A549 (cell line): ENCODE data around the gene ST3GAL5.

Experiments used
- CHD2 ChIP-seq: fragments of 150-350 bp; IDR thresholded peaks from 2 replicates; pipeline ENCODE4 v1.6.1; 2014; ENCODE audit warnings: low read length; ENCODE audit not compliant: partially characterized antibody
- EP300 ChIP-seq, 2 experiments: fragments of >200 bp; sonication (Bioruptor Twin); formaldehyde crosslinking; IDR thresholded peaks; 2 replicates in 1 of 2; 3 replicates in 1 of 2; pipeline ENCODE4 v1.6.1; 2016 to 2017
- MAFK ChIP-seq: fragments of 450-650 bp; IDR thresholded peaks from 2 replicates; pipeline ENCODE4 v1.6.1; 2014; ENCODE audit not compliant: partially characterized antibody
- MAZ ChIP-seq: fragments of 150-350 bp; IDR thresholded peaks from 2 replicates; pipeline ENCODE4 v1.6.1; 2014; ENCODE audit warnings: antibody characterized with exemption, low read depth, low read length, borderline replicate concordance
- MYC ChIP-seq: IDR thresholded peaks from 2 replicates; pipeline ENCODE4 v1.6.1; 2012; ENCODE audit warnings: mild to moderate bottlenecking, inconsistent platforms, low read length, improper control_type of control experiment, borderline replicate concordance
- NFE2L2 ChIP-seq: fragments of 150-350 bp; conservative IDR thresholded peaks from 2 replicates; pipeline ENCODE4 v1.6.1; 2014; ENCODE audit warnings: low read length
- POLR2A ChIP-seq: IDR thresholded peaks from 2 replicates; pipeline ENCODE4 v1.6.1; 2012; ENCODE audit warnings: mild to moderate bottlenecking, low read length
- RFX5 ChIP-seq: fragments of 450-650 bp; IDR thresholded peaks from 2 replicates; pipeline ENCODE4 v1.7.1; 2014; ENCODE audit warnings: antibody characterized with exemption, mild to moderate bottlenecking, moderate library complexity
- SMC3 ChIP-seq: fragments of >200 bp; sonication (Bioruptor Twin); formaldehyde crosslinking; IDR thresholded peaks from 3 replicates; pipeline ENCODE4 v1.6.1; 2018; ENCODE audit warnings: inconsistent platforms
- ZC3H11A ChIP-seq: fragments of 450-650 bp; IDR thresholded peaks from 2 replicates; pipeline ENCODE4 v1.6.1; 2014; ENCODE audit warnings: antibody characterized with exemption, mild to moderate bottlenecking
- TF ChIP-seq, protein P1 (sequence below): fragments of >200 bp; sonication (Bioruptor Twin); formaldehyde crosslinking; IDR thresholded peaks from 3 replicates; pipeline ENCODE4 v1.5.1; 2016
- TF ChIP-seq, protein P2 (sequence below): fragments of 150-350 bp; IDR thresholded peaks from 2 replicates; pipeline ENCODE4 v1.6.1; 2014; ENCODE audit warnings: low read depth, mild to moderate bottlenecking, low read length
- TF ChIP-seq, protein P3 (sequence below): fragments of 250-450 bp; sonication (Bioruptor Pico); IDR thresholded peaks from 2 replicates; pipeline ENCODE4 v1.5.0; 2021; ENCODE audit warnings: mild to moderate bottlenecking, moderate library complexity, borderline replicate concordance
- TF ChIP-seq, protein P4 (sequence below): fragments of 200-600 bp; sonication (generic); IDR thresholded peaks from 2 replicates; pipeline ENCODE4 v1.6.1; 2016; ENCODE audit warnings: antibody characterized with exemption, mild to moderate bottlenecking, moderate library complexity

DNA sequence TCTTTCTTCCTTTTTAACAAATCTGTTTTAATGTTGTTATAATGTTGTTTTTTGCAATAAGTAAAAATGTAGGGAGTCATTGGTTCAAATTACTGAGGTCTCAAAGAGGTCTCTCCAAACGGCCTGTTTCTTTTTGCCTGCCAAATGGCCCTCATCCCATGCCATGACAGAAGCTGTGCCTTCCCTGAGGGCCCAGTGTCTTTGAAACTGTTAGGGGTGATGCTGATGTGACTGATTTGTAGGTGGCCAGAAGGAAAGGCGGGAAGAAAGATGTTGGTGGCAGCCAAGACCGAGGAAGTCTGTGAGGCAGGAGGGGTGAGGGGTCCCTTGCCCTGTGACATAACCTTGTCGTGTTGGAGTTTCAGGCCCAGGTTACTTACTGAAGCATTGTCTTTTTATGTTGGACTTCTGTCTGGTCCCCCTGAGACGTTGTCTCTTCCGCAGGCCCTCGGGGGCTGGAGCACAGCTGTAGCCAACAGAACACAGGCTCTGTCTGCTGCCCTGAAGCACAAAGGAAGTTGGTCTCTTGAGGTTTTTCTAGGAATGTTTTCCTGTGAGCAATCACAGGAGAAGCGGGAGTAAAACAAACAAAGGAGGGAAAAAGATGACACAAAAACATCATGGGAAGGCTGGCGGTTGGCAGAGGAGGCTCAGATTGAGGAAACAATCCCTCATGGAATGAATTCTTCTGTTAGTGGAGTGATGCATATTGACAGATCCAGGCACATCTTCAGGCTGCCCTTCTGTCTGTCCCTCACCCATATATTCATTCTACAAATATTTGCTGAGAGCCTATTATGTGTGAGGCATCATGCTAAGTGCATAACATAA is 4.9 kb upstream of the ST3GAL5 start:
- TF ChIP-seq NFE2L2: no peak
- 0 out of 3 replicates have a peak, but pooled peaks have one; percentile 15 for TF ChIP-seq SMC3
- TF ChIP-seq, protein P1, sequence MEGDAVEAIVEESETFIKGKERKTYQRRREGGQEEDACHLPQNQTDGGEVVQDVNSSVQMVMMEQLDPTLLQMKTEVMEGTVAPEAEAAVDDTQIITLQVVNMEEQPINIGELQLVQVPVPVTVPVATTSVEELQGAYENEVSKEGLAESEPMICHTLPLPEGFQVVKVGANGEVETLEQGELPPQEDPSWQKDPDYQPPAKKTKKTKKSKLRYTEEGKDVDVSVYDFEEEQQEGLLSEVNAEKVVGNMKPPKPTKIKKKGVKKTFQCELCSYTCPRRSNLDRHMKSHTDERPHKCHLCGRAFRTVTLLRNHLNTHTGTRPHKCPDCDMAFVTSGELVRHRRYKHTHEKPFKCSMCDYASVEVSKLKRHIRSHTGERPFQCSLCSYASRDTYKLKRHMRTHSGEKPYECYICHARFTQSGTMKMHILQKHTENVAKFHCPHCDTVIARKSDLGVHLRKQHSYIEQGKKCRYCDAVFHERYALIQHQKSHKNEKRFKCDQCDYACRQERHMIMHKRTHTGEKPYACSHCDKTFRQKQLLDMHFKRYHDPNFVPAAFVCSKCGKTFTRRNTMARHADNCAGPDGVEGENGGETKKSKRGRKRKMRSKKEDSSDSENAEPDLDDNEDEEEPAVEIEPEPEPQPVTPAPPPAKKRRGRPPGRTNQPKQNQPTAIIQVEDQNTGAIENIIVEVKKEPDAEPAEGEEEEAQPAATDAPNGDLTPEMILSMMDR: no peak
- TF ChIP-seq, protein P2, sequence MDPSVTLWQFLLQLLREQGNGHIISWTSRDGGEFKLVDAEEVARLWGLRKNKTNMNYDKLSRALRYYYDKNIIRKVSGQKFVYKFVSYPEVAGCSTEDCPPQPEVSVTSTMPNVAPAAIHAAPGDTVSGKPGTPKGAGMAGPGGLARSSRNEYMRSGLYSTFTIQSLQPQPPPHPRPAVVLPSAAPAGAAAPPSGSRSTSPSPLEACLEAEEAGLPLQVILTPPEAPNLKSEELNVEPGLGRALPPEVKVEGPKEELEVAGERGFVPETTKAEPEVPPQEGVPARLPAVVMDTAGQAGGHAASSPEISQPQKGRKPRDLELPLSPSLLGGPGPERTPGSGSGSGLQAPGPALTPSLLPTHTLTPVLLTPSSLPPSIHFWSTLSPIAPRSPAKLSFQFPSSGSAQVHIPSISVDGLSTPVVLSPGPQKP: no peak
- peak; percentile 27 for TF ChIP-seq MAFK
- TF ChIP-seq, protein P3, sequence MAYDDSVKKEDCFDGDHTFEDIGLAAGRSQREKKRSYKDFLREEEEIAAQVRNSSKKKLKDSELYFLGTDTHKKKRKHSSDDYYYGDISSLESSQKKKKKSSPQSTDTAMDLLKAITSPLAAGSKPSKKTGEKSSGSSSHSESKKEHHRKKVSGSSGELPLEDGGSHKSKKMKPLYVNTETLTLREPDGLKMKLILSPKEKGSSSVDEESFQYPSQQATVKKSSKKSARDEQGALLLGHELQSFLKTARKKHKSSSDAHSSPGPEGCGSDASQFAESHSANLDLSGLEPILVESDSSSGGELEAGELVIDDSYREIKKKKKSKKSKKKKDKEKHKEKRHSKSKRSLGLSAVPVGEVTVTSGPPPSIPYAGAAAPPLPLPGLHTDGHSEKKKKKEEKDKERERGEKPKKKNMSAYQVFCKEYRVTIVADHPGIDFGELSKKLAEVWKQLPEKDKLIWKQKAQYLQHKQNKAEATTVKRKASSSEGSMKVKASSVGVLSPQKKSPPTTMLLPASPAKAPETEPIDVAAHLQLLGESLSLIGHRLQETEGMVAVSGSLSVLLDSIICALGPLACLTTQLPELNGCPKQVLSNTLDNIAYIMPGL (CRISPR knock-in tag): no peak
- TF ChIP-seq EP300 (IDR thresholded peaks at IDR 0.05): peak; percentile 87 to 88; a peak in 4 of 5 replicates
- no peak for TF ChIP-seq ZC3H11A
- no peak for TF ChIP-seq MAZ
- TF ChIP-seq POLR2A: no peak
- TF ChIP-seq MYC: no peak
- TF ChIP-seq RFX5: no peak
- TF ChIP-seq, protein P4, sequence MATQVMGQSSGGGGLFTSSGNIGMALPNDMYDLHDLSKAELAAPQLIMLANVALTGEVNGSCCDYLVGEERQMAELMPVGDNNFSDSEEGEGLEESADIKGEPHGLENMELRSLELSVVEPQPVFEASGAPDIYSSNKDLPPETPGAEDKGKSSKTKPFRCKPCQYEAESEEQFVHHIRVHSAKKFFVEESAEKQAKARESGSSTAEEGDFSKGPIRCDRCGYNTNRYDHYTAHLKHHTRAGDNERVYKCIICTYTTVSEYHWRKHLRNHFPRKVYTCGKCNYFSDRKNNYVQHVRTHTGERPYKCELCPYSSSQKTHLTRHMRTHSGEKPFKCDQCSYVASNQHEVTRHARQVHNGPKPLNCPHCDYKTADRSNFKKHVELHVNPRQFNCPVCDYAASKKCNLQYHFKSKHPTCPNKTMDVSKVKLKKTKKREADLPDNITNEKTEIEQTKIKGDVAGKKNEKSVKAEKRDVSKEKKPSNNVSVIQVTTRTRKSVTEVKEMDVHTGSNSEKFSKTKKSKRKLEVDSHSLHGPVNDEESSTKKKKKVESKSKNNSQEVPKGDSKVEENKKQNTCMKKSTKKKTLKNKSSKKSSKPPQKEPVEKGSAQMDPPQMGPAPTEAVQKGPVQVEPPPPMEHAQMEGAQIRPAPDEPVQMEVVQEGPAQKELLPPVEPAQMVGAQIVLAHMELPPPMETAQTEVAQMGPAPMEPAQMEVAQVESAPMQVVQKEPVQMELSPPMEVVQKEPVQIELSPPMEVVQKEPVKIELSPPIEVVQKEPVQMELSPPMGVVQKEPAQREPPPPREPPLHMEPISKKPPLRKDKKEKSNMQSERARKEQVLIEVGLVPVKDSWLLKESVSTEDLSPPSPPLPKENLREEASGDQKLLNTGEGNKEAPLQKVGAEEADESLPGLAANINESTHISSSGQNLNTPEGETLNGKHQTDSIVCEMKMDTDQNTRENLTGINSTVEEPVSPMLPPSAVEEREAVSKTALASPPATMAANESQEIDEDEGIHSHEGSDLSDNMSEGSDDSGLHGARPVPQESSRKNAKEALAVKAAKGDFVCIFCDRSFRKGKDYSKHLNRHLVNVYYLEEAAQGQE: no peak
- no peak for TF ChIP-seq CHD2
